Epithelial cell of proximal tubule (primary cell): ENCODE data around the gene TYRO3. TPM values are rescaled to one million over a fixed set of nuclear protein-coding genes. Genes with fewer than 3 reads are reported as not detected.

ENCODE experiments used
- DNase-seq: peaks from one replicate; pipeline ENCODE4 v3.0.0-alpha.2; 2011; ENCODE audit warnings: low read depth
- H3K4me3 ChIP-seq: 2 replicates; pipeline ENCODE4 v1.5.1; 2011; ENCODE audit warnings: low read depth, mild to moderate bottlenecking, low read length
- total RNA-seq: library from RNA; depleted of rRNA; stranded (reverse); fragments of >200 nt; gene quantifications from 2 replicates; pipeline ENCODE4 v1.2.3, GENCODE V29; 2015
- TF ChIP-seq, protein P1 (sequence below): conservative IDR thresholded peaks from 2 replicates; pipeline ENCODE4 v1.5.1; 2012; ENCODE audit warnings: low read depth, mild to moderate bottlenecking, low read length

The TYRO3 gene
- total RNA-seq, 1 donor from 2014 or later: 2.8 TPM

DNA sequence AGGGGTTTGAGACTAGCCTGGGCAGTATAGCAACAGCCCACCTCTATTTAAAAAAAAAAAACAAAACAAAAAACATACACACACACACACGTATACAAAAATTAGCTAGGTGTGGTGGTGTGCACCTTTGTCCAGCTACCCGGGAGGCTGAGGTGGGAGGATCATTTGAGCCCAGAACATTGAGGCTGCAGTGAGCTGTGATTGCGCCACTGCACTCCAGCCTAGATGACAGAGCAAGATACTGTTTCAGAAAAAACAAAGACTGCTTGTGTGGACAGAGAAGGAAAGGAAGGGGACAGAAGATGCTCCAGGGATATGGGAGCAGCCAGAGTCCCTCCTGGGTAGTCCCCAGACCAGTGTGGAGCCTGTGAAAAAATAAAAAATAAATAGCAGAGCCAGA, 12.9 kb downstream of the TYRO3 start:
- TF ChIP-seq, protein P1, sequence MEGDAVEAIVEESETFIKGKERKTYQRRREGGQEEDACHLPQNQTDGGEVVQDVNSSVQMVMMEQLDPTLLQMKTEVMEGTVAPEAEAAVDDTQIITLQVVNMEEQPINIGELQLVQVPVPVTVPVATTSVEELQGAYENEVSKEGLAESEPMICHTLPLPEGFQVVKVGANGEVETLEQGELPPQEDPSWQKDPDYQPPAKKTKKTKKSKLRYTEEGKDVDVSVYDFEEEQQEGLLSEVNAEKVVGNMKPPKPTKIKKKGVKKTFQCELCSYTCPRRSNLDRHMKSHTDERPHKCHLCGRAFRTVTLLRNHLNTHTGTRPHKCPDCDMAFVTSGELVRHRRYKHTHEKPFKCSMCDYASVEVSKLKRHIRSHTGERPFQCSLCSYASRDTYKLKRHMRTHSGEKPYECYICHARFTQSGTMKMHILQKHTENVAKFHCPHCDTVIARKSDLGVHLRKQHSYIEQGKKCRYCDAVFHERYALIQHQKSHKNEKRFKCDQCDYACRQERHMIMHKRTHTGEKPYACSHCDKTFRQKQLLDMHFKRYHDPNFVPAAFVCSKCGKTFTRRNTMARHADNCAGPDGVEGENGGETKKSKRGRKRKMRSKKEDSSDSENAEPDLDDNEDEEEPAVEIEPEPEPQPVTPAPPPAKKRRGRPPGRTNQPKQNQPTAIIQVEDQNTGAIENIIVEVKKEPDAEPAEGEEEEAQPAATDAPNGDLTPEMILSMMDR: no peak
- no peak for DNase-seq

DNA sequence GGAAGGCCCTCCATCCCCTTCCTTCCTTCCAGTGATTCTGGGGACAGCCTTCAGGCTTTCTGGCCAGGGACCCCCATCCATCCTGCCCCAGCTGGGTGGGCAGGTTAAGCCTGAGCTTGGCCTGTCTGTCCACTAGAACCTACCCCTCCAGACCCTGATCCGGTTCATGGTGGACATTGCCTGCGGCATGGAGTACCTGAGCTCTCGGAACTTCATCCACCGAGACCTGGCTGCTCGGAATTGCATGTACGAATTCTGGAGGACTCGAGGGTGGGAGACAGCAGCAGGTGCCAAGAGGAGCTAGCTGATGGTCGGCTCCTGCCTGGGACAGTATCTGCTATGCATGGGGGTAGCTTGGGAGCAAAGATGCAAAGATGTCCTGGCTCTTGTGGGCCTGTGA, 13.9 kb downstream of the TYRO3 start:
- DNase-seq: no peak
- no peak overlapping the region for H3K4me3 ChIP-seq
- TF ChIP-seq, protein P1: no peak

More for the DNA sequence above, 12.9 kb downstream of the TYRO3 start:
- no peak overlapping the region for H3K4me3 ChIP-seq

DNA sequence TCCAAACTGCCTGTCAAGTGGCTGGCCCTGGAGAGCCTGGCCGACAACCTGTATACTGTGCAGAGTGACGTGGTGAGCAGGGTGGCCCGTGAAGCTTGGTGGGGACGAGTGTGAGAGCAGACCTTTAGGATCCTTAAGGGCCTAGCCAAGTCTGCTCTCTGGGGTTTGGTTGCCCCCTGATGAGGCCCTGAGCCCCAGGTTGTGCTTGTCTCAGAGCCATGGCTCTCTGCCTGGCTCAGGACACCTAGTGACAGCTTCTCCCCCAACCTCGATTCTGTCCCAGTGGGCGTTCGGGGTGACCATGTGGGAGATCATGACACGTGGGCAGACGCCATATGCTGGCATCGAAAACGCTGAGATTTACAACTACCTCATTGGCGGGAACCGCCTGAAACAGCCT, 14.4 kb downstream of the TYRO3 start:
- TF ChIP-seq, protein P1: no peak
- no peak overlapping the region for H3K4me3 ChIP-seq
- no peak for DNase-seq

DNA sequence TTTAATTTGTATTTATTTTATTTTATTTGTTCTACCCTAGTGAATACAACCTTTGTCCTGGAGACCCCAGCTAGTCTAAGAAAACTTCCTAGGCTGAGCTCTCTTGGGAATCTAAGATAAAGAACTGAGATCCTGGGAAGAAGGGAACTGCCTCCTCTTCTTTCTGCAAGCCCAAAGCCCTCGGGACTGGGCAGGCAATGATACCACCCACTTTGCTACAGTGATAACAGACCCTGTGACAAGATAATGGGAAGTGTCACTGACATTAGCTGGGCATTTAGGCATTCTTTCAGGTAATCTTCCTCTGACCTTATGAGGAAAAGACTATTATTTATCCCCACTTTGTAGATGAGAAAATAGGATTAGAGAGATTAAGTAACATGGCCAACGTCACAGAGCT, 15.1 kb downstream of the TYRO3 start:
- TF ChIP-seq, protein P1: no peak
- no peak for DNase-seq
- H3K4me3 ChIP-seq: no peak overlapping the region

DNA sequence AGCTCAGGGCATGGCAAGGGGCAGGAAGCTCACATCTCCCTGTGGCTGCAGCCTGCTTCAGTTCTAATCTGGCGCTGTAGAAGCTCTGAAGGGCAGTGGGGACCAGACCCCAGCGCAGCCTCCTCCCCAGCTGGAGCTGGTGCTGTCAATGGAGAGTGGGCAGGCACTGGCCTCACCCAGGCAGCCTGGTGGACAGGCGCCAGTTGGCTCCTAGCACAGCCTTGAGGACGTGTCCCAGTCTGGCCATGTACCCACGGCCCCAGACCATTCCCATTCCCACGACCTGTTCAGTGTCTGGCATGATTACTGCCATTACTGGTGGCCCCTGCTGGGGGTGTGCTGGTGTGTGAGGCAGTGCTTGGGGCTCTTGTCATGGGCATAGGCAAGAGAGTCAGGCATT, 16.3 kb downstream of the TYRO3 start:
- H3K4me3 ChIP-seq: no peak overlapping the region
- no peak for DNase-seq
- TF ChIP-seq, protein P1: no peak

DNA sequence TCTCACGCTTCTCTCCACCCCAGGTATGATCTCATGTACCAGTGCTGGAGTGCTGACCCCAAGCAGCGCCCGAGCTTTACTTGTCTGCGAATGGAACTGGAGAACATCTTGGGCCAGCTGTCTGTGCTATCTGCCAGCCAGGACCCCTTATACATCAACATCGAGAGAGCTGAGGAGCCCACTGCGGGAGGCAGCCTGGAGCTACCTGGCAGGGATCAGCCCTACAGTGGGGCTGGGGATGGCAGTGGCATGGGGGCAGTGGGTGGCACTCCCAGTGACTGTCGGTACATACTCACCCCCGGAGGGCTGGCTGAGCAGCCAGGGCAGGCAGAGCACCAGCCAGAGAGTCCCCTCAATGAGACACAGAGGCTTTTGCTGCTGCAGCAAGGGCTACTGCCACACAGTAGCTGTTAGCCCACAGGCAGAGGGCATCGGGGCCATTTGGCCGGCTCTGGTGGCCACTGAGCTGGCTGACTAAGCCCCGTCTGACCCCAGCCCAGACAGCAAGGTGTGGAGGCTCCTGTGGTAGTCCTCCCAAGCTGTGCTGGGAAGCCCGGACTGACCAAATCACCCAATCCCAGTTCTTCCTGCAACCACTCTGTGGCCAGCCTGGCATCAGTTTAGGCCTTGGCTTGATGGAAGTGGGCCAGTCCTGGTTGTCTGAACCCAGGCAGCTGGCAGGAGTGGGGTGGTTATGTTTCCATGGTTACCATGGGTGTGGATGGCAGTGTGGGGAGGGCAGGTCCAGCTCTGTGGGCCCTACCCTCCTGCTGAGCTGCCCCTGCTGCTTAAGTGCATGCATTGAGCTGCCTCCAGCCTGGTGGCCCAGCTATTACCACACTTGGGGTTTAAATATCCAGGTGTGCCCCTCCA, 19.1 kb downstream of the TYRO3 start:
- no peak overlapping the region for H3K4me3 ChIP-seq
- DNase-seq: no peak
- TF ChIP-seq, protein P1: no peak
